ENCODE results near the gene RHBDL1. TPM values are rescaled to one million over a fixed set of nuclear protein-coding genes. Genes with fewer than 3 reads are reported as not detected.

The RHBDL1 gene
- total RNA-seq, 1 donor from 2014 or later, result 6.1 TPM

GRCh38 chr16:694187-694862 is 18.9 kb downstream of the RHBDL1 start:
- no peak for DNase-seq (ENCODE audit: low spot score in 2 of 2, unreplicated experiment in 2 of 2)
- Mint-ChIP-seq H3K36me3 (no peaks in the 10 kb centered on the region), H3K4me3 (peak overlapping the region; percentile 28), H3K9me3 (no peaks in the 10 kb centered on the region), H3K4me1 (peaks cover 12% of the 10 kb centered on the region), H3K27ac (no peak overlapping the region), H3K27me3 (ENCODE audit: low read depth) (peaks cover 80% of the 10 kb centered on the region)
- no peak for TF ChIP-seq CTCF (IDR thresholded peaks at IDR 0.05; ENCODE audit: unreplicated experiment)

- no peak for TF ChIP-seq CTCF (IDR thresholded peaks at IDR 0.05; ENCODE audit: unreplicated experiment)
- DNase-seq (ENCODE audit: low spot score in 2 of 2, unreplicated experiment in 2 of 2), result no peak
- Mint-ChIP-seq H3K36me3 (no peaks in the 10 kb centered on the region), H3K27ac (no peak overlapping the region), H3K4me3 (no peak overlapping the region), H3K27me3 (ENCODE audit: low read depth) (peaks cover 86% of the 10 kb centered on the region), H3K4me1 (peaks cover 6% of the 10 kb centered on the region), H3K9me3 (no peaks in the 10 kb centered on the region)
Measured at GRCh38 chr16:694863-695354, 19.4 kb downstream of the RHBDL1 start.

- Mint-ChIP-seq H3K36me3 (no peaks in the 10 kb centered on the region), H3K9me3 (no peaks in the 10 kb centered on the region), H3K27me3 (ENCODE audit: low read depth) (peaks cover 90% of the 10 kb centered on the region), H3K27ac (no peak overlapping the region), H3K4me1 (peaks cover 5% of the 10 kb centered on the region), H3K4me3 (peak overlapping the region; percentile 31)
- TF ChIP-seq CTCF (IDR thresholded peaks at IDR 0.05; ENCODE audit: unreplicated experiment), result no peak
- no peak for DNase-seq (ENCODE audit: low spot score in 2 of 2, unreplicated experiment in 2 of 2)
Measured at GRCh38 chr16:695355-696089, 20.1 kb downstream of the RHBDL1 start.

- no peak for TF ChIP-seq CTCF (IDR thresholded peaks at IDR 0.05; ENCODE audit: unreplicated experiment)
- H3K9me3 Mint-ChIP-seq, result no peaks in the 10 kb centered on the region
Measured at GRCh38 chr16:698911-699671, 23.6 kb downstream of the RHBDL1 start.

GRCh38 chr16:700684-701584 is 25.5 kb downstream of the RHBDL1 start:
- no peaks in the 10 kb centered on the region for H3K36me3 Mint-ChIP-seq
- H3K4me3 Mint-ChIP-seq, result no peak overlapping the region
- H3K27me3 Mint-ChIP-seq (ENCODE audit: low read depth), result peaks cover 85% of the 10 kb centered on the region
- no peak for TF ChIP-seq CTCF (IDR thresholded peaks at IDR 0.05; ENCODE audit: unreplicated experiment)
- peak; percentile 69 to 87 for DNase-seq (ENCODE audit: low spot score in 2 of 2, unreplicated experiment in 2 of 2)
- no peak overlapping the region for H3K27ac Mint-ChIP-seq
- no peaks in the 10 kb centered on the region for H3K9me3 Mint-ChIP-seq
- no peaks in the 10 kb centered on the region for H3K4me1 Mint-ChIP-seq

More at GRCh38 chr16:698911-699671, 23.6 kb downstream of the RHBDL1 start:
- H3K4me1 Mint-ChIP-seq, result peaks cover 5% of the 10 kb centered on the region
- DNase-seq (ENCODE audit: low spot score in 2 of 2, unreplicated experiment in 2 of 2), result no peak
- H3K27me3 Mint-ChIP-seq (ENCODE audit: low read depth), result peaks cover 93% of the 10 kb centered on the region
- no peak overlapping the region for H3K4me3 Mint-ChIP-seq
- no peak overlapping the region for H3K27ac Mint-ChIP-seq
- no peaks in the 10 kb centered on the region for H3K36me3 Mint-ChIP-seq

Data from mesothelial cell of epicardium (in vitro differentiated cells).